Nephron (organoid): ENCODE results near the gene PDE6D.
A peak's percentile ranks its signal among the peaks of the same experiment; 100 is the strongest.
"Not testable (repeated sequence)": the region's sequence is repeated elsewhere in the genome, so short reads cannot be mapped to it uniquely, and the experiment has no call there.

ENCODE experiments used
- H3K27ac Mint-ChIP-seq, 3 experiments: 2 replicates each; pipeline ENCODE4 v1.8.0; 2020; ENCODE audit warnings: mixed read lengths in 3 of 3, mild to moderate bottlenecking in 2 of 3, moderate library complexity in 1 of 3
- H3K27me3 Mint-ChIP-seq: 2 replicates; pipeline ENCODE4 v1.8.0; 2021; ENCODE audit warnings: low read depth, mild to moderate bottlenecking, moderate library complexity, mixed read lengths
- H3K36me3 Mint-ChIP-seq: 2 replicates; pipeline ENCODE4 v1.8.0; 2020; ENCODE audit warnings: low read depth, mixed read lengths
- H3K4me1 Mint-ChIP-seq: 2 replicates; pipeline ENCODE4 v1.8.0; 2020; ENCODE audit warnings: mixed read lengths
- H3K4me3 Mint-ChIP-seq, 3 experiments: 2 replicates each; pipeline ENCODE4 v1.8.0; 2020; ENCODE audit warnings: mild to moderate bottlenecking in 3 of 3, mixed read lengths in 3 of 3, moderate library complexity in 2 of 3
- H3K9me3 Mint-ChIP-seq: 2 replicates; pipeline ENCODE4 v1.8.0; 2020; ENCODE audit warnings: mixed read lengths
- TF ChIP-seq, protein P1 (sequence below), 3 experiments: fragments of 200-600 bp; sonication (generic); IDR thresholded peaks; one replicate each; pipeline ENCODE4 v1.5.0; 2021; ENCODE audit warnings: antibody characterized with exemption in 3 of 3; ENCODE audit not compliant: unreplicated experiment in 3 of 3

The PDE6D gene

DNA sequence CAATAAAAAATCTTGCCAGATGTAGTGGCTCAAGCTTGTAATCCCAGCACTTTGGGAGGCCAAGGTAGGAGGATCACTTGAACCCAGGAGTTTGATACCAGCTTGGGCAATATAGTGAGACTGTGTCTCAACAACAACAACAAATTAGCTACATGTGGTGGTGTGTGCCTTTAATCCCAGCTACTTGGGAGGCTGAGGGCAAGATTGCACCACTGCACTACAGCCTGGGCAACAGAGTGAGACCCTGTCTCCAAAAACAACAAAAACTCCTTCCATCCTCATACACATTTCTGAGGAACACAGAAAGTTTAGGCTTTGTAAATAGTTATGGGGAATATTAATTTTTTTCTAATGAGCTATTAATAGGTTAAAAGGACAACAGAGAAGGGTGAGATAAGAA lies 17.0 kb downstream of the PDE6D start:
- TF ChIP-seq, protein P1, sequence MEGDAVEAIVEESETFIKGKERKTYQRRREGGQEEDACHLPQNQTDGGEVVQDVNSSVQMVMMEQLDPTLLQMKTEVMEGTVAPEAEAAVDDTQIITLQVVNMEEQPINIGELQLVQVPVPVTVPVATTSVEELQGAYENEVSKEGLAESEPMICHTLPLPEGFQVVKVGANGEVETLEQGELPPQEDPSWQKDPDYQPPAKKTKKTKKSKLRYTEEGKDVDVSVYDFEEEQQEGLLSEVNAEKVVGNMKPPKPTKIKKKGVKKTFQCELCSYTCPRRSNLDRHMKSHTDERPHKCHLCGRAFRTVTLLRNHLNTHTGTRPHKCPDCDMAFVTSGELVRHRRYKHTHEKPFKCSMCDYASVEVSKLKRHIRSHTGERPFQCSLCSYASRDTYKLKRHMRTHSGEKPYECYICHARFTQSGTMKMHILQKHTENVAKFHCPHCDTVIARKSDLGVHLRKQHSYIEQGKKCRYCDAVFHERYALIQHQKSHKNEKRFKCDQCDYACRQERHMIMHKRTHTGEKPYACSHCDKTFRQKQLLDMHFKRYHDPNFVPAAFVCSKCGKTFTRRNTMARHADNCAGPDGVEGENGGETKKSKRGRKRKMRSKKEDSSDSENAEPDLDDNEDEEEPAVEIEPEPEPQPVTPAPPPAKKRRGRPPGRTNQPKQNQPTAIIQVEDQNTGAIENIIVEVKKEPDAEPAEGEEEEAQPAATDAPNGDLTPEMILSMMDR (IDR thresholded peaks at IDR 0.05; ENCODE audit: unreplicated experiment in 3 of 3) = no peak
- no peaks in the 10 kb centered on the region for H3K27me3 Mint-ChIP-seq
- peaks cover 26% of the 10 kb centered on the region for H3K4me1 Mint-ChIP-seq
- H3K36me3 Mint-ChIP-seq = no peaks in the 10 kb centered on the region
- H3K9me3 Mint-ChIP-seq = no peaks in the 10 kb centered on the region
- H3K27ac Mint-ChIP-seq = peak overlapping the region in 1 of 3 experiments; percentile 92
- H3K4me3 Mint-ChIP-seq = no peak overlapping the region

DNA sequence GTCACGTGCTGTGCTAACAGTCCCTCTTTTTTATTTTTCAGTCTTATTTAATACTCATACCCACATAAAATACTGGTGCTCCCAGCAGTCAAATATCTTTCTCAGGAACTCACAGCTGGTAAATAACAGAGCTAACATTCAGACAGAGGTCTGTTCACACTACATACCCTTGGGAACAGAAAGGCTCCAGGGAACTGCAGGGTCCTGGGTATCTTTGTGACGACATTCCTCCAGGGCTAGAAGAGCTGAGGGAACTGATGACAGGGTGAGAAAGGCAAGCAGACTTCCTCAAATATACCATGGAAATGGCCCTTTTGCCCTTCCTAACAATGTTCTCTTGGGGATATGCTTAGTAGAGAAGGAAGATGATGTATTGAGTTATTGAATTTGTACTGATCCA lies 19.3 kb downstream of the PDE6D start:
- H3K4me1 Mint-ChIP-seq = peaks cover 27% of the 10 kb centered on the region
- TF ChIP-seq, protein P1 (IDR thresholded peaks at IDR 0.05; ENCODE audit: unreplicated experiment in 3 of 3) = no peak
- H3K36me3 Mint-ChIP-seq = no peaks in the 10 kb centered on the region
- H3K27me3 Mint-ChIP-seq = no peaks in the 10 kb centered on the region
- no peaks in the 10 kb centered on the region for H3K9me3 Mint-ChIP-seq
- no peak overlapping the region for H3K27ac Mint-ChIP-seq
- no peak overlapping the region for H3K4me3 Mint-ChIP-seq

DNA sequence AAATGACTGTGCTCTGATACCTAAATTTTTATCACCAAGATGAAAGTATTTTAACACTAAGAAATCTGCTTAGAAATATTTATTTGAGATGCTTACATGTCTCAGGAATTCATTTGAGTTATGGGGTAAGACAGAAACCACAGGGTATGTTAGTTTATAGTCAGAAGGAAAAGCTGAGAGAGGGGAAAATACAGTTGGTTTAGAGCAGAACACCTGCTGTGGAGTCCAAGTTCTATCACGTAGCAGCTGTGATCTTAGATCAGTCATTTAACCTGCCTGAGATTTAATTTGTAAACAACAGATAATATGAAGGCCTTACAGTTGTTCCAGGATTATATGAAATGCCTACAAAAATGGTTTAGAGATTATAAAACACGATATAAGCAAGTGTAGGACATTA lies 29.0 kb downstream of the PDE6D start:
- H3K9me3 Mint-ChIP-seq = no peaks in the 10 kb centered on the region
- H3K27me3 Mint-ChIP-seq = no peaks in the 10 kb centered on the region
- TF ChIP-seq, protein P1 (IDR thresholded peaks at IDR 0.05; ENCODE audit: unreplicated experiment in 3 of 3) = no peak
- peaks cover 5% of the 10 kb centered on the region for H3K4me1 Mint-ChIP-seq
- no peak overlapping the region for H3K27ac Mint-ChIP-seq
- no peaks in the 10 kb centered on the region for H3K36me3 Mint-ChIP-seq
- no peak overlapping the region for H3K4me3 Mint-ChIP-seq

DNA sequence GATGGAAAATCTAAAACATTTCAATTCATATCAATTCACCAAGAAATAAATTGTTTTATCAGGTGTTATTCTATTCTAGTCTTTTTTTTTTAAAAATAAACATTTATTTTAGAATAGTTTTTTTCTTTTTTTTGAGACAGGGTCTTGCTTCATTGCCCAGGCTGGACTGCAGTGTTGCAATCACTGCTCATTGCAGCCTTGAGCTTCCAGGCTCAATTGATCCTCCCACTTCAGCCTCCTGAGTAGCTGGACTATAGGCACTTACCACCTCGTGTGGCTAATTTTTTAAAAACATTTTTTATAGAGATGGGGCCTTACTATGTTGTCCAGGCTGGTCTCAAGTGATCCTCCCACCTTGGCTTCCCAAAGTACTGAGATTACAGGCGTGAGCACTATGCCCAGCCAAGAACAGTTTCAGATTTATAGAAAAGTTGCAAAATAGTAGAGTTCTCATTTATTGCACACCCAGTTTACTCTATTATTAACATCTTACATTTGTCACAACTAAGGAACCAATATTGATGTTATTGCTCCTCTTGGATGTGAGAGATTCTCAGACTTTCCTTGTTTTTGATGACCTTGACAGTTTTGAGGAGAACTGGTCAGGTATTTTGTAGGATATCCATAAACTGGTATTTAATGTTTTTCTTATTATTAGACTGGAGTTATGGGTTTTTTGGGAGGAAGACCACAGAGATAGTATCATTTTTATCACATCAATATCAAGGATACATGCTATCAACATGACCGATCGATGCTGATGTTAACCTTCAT lies 29.9 kb downstream of the PDE6D start:
- Mint-ChIP-seq H3K27me3 (no peaks in the 10 kb centered on the region), H3K36me3 (no peaks in the 10 kb centered on the region), H3K9me3 (no peaks in the 10 kb centered on the region), H3K4me3 (no peak overlapping the region), H3K4me1 (peaks cover 5% of the 10 kb centered on the region), H3K27ac (no peak overlapping the region)
- TF ChIP-seq, protein P1 (IDR thresholded peaks at IDR 0.05; ENCODE audit: unreplicated experiment in 3 of 3) = no peak

DNA sequence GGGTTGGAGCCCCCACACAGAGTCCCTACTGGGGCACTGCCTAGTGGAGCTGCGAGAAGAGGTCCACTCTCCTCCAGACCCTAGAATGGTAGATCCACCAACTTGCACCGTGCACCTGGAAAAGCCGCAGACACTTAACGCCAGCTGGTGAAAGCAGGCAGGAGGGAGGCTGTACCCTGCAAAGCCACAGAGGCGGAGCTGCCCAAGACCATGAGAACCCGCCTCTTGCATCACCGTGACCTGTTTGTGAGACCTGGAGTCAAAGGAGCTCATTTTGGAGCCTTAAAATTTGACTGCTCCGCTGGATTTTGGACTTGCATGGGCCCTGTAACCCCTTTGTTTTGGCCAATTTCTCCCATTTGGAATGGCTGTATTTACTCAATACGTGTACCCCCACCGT lies 32.1 kb downstream of the PDE6D start:
- not testable (repeated sequence) for H3K4me3 Mint-ChIP-seq

DNA sequence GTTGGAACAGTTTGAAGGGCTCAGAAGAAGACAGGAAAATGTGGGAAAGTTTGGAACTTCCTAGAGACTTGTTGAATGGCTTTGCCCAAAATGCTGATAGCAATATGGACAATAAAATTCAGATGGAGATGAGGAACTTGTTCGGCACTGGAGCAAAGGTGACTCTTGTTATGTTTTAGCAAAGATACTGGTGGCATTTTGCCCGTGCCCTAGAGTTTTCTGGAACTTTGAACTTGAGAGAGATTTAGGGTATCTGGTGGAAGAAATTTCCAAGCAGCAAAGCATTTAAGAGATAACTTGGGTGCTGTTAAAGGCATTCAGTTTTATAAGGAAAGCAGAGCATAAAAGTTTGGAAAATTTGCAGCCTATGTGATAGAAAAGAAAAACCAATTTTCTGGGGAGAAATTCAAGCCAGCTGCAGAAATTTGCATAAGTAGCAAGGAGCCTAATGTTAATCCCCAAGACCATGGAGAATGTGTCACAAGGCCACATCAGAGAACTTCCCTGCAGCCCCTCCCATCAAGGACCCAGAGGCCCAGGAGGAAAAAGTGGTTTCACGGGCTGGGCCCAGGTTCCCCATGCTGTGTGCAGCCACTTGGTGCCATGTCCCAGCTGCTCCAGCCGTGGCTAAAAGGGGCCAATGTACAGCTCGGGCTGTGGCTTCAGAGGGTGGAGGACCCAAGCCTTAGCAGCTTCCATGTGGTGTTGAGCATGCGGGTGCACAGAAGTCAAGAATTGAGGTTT lies 32.8 kb downstream of the PDE6D start:
- H3K4me1 Mint-ChIP-seq, H3K27ac Mint-ChIP-seq, H3K4me3 Mint-ChIP-seq, H3K27me3 Mint-ChIP-seq, H3K36me3 Mint-ChIP-seq, H3K9me3 Mint-ChIP-seq: not testable (repeated sequence)

More for the DNA sequence above, 32.1 kb downstream of the PDE6D start:
- H3K4me1 Mint-ChIP-seq, H3K9me3 Mint-ChIP-seq, H3K27me3 Mint-ChIP-seq, H3K36me3 Mint-ChIP-seq, H3K27ac Mint-ChIP-seq: not testable (repeated sequence)
